SK-N-MC (cell line): ENCODE measurements around the gene LRRTM4.
"Not testable (repeated sequence)": the region's sequence is repeated elsewhere in the genome, so short reads cannot be mapped to it uniquely, and the experiment has no call there.

Source experiments
- EZH2 ChIP-seq: fragments of 200-600 bp; sonication (generic); IDR thresholded peaks from one replicate; pipeline ENCODE4 v1.6.1; 2017; ENCODE audit warnings: antibody characterized with exemption
- FOXP2 ChIP-seq: optimal IDR thresholded peaks from 2 replicates; pipeline ENCODE3; 2011; ENCODE audit warnings: mild to moderate bottlenecking, moderate library complexity; ENCODE audit not compliant: insufficient read depth; ENCODE audit errors: extremely low read length, control extremely low read depth
- POLR2AphosphoS5 ChIP-seq: IDR thresholded peaks from 2 replicates; pipeline ENCODE4 v1.6.1; 2012; ENCODE audit warnings: mild to moderate bottlenecking, low read depth, low read length, borderline replicate concordance

GRCh38 chr2:76697998-76698713 lies 824.0 kb downstream of the LRRTM4 start:
- TF ChIP-seq EZH2, POLR2AphosphoS5, FOXP2: not testable (repeated sequence)
